Body of pancreas (tissue), 4 donors: ENCODE measurements around the gene OR14I1. TPM values are rescaled to one million over a fixed set of nuclear protein-coding genes. Genes with fewer than 3 reads are reported as not detected.

Experiments
- ATAC-seq: fragments of 150-250 bp; one replicate; pipeline ENCODE4 v1.9.1; 2016
- DNase-seq, 4 donors: peaks; one replicate each; pipeline ENCODE4 v3.0.0-alpha.2; 2019
- H3K27ac ChIP-seq, 4 donors: fragments of 200-600 bp; sonication (generic); 1 replicate in 3 of 4; 2 replicates in 1 of 4; pipeline versions ENCODE4 v1.5.1 to v1.6.1; 2016 to 2019; ENCODE audit warnings: mild to moderate bottlenecking in 1 of 4, mixed read lengths in 1 of 4, moderate library complexity in 1 of 4
- H3K27me3 ChIP-seq, 2 donors: fragments of 200-600 bp; sonication (generic); one replicate each; pipeline ENCODE4 v1.6.0; 2016; ENCODE audit warnings: mild to moderate bottlenecking in 1 of 2
- H3K36me3 ChIP-seq, 2 donors: fragments of 200-600 bp; sonication (generic); replicated peaks in 1 of 2; 2 replicates each; pipeline ENCODE4 v1.5.1; 2016; ENCODE audit warnings: low read depth in 2 of 2; ENCODE audit not compliant: insufficient read depth in 1 of 2
- H3K4me1 ChIP-seq: fragments of 200-600 bp; sonication (generic); one replicate; pipeline ENCODE4 v1.6.0; 2016
- H3K4me3 ChIP-seq, 2 donors: fragments of 200-600 bp; sonication (generic); 1 replicate in 1 of 2; 2 replicates in 1 of 2; pipeline ENCODE4 v1.5.1; 2016 to 2019
- H3K9me3 ChIP-seq, 3 donors: fragments of 200-600 bp; sonication (generic); 1 replicate in 2 of 3; 2 replicates in 1 of 3; pipeline ENCODE4 v1.5.1; 2016
- CTCF ChIP-seq, 7 experiments: fragments of 450-650 bp in 4 of 7; fragments of 200-600 bp in 3 of 7; sonication (generic) in 3 of 7; IDR thresholded peaks; one replicate each; pipeline ENCODE4 v1.5.1; 2016 to 2019; ENCODE audit warnings: antibody characterized with exemption in 7 of 7
- POLR2A ChIP-seq, 3 donors: fragments of 450-650 bp; IDR thresholded peaks; one replicate each; pipeline ENCODE4 v1.6.1; 2016; ENCODE audit warnings: antibody characterized with exemption in 3 of 3, mild to moderate bottlenecking in 2 of 3
- WGBS, 2 donors: methylation state at CpG; one replicate each; pipeline ENCODE4 v1.1.5; 2017; 5-methylcytosine and 5-hydroxymethylcytosine counted together
- intact Hi-C: fragments of 100-400 bp; cut with DNase I; formaldehyde crosslinking; loops from one replicate; pipeline ENCODE4 v1.15.1; 2023
- total RNA-seq, 2 donors: library from RNA; depleted of rRNA; stranded (reverse); fragments of >200 nt; gene quantifications; one replicate each; pipeline ENCODE4 v1.1.0, GENCODE V29; 2016

Gene OR14I1
- total RNA-seq, 2 donors from 2014 or later, result not detected

GRCh38 chr1:248730507-248731335 is 28.2 kb upstream of the OR14I1 start:
- Histone ChIP-seq H3K27me3 (no peaks in the 10 kb centered on the region), H3K4me3 (no peak overlapping the region), H3K27ac (no peak overlapping the region), H3K36me3 (no peaks in the 10 kb centered on the region), H3K4me1 (no peaks in the 10 kb centered on the region), H3K9me3 (no peaks in the 10 kb centered on the region)
- no peak for ATAC-seq
- no peak for TF ChIP-seq POLR2A (IDR thresholded peaks at IDR 0.05)
- TF ChIP-seq CTCF (IDR thresholded peaks at IDR 0.05), result no peak
- DNase-seq, result no peak
- intact Hi-C loops, result no loop called here
- 65 to 73% methylated on average over 13 of the region's 13 CpGs for WGBS, 2 donors

GRCh38 chr1:248714248-248714647 is 11.7 kb upstream of the OR14I1 start:
- 38 to 39% methylated on average over 3 of the region's 3 CpGs for WGBS, 2 donors
- intact Hi-C loops, result no loop called here
- Histone ChIP-seq H3K9me3 (peaks cover 0 to 4% (median 0%) of the 10 kb centered on the region in 3 donors), H3K27ac (no peak overlapping the region), H3K4me3 (no peak overlapping the region), H3K4me1 (no peaks in the 10 kb centered on the region), H3K36me3 (no peaks in the 10 kb centered on the region), H3K27me3 (no peaks in the 10 kb centered on the region)
- DNase-seq (no peak), ATAC-seq (no peak)
- TF ChIP-seq CTCF (IDR thresholded peaks at IDR 0.05) (no peak), POLR2A (IDR thresholded peaks at IDR 0.05) (no peak)

- ATAC-seq (no peak), DNase-seq (no peak)
- Histone ChIP-seq H3K4me1 (no peaks in the 10 kb centered on the region), H3K36me3 (no peaks in the 10 kb centered on the region), H3K9me3 (peaks cover 0 to 4% (median 0%) of the 10 kb centered on the region in 3 donors), H3K27ac (peak overlapping the region in 1 of 4 donors; percentile 8), H3K4me3 (no peak overlapping the region), H3K27me3 (no peaks in the 10 kb centered on the region)
- 62 to 71% methylated on average over 4 of the region's 4 CpGs for WGBS, 2 donors
- intact Hi-C loops, result no loop called here
- TF ChIP-seq POLR2A (IDR thresholded peaks at IDR 0.05), result no peak
- no peak for TF ChIP-seq CTCF (IDR thresholded peaks at IDR 0.05)
These were observed 7.8 kb upstream of the OR14I1 start for GRCh38 chr1:248710305-248710900.

GRCh38 chr1:248704606-248705005 is 2.0 kb upstream of the OR14I1 start:
- Histone ChIP-seq H3K4me1 (no peaks in the 10 kb centered on the region), H3K9me3 (no peaks in the 10 kb centered on the region), H3K4me3 (no peak overlapping the region), H3K36me3 (no peaks in the 10 kb centered on the region), H3K27ac (no peak overlapping the region), H3K27me3 (no peaks in the 10 kb centered on the region)
- TF ChIP-seq CTCF (IDR thresholded peaks at IDR 0.05) (no peak), POLR2A (IDR thresholded peaks at IDR 0.05) (no peak)
- 51 to 56% methylated on average over 2 of the region's 2 CpGs for WGBS, 2 donors
- intact Hi-C loops, result no loop called here
- ATAC-seq (no peak), DNase-seq (no peak)
